ENCODE data around the gene KRTAP10-10.
"Not testable (repeated sequence)": the region's sequence is repeated elsewhere in the genome, so short reads cannot be mapped to it uniquely, and the experiment has no call there.

The KRTAP10-10 gene

DNA sequence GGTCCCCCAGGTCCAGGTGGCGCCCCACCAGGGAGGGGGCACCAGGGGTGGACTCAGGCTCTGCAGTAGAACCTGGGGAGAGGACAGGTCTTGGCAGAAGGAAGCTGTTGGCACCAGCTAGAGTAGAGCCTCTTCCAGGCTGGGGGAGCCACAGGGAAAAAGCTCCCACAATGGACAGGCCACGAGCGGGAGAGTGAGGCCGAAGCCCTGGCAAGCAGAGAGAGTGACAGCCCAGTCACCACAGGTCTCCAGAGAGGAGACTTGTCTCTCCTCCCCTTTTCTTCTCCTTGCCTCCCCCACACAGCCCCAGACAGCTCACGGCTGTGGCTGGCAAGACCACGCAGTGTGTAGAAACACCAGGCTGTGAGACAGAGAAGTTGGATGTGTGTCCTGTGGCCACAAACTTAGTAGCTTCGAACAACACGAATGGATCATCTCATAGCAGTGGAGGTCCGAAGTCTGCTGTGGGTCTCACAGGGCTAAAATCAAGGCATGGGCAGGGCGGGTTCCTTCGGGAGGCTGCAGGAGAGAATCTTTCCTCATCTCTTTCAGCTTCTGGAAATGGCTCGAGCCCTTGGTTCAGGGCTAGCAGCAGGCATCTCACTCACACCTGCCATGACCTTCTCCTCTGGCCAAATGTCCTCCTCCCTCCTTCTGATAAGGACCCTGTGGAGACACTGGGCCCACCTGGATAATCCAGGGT is 14.0 kb downstream of the KRTAP10-10 start:
- no peak for DNase-seq (ENCODE audit: low read depth)

GRCh38 chr21:44653123-44653522 is 16.0 kb downstream of the KRTAP10-10 start:
- no peak for DNase-seq (ENCODE audit: low read depth)

DNA sequence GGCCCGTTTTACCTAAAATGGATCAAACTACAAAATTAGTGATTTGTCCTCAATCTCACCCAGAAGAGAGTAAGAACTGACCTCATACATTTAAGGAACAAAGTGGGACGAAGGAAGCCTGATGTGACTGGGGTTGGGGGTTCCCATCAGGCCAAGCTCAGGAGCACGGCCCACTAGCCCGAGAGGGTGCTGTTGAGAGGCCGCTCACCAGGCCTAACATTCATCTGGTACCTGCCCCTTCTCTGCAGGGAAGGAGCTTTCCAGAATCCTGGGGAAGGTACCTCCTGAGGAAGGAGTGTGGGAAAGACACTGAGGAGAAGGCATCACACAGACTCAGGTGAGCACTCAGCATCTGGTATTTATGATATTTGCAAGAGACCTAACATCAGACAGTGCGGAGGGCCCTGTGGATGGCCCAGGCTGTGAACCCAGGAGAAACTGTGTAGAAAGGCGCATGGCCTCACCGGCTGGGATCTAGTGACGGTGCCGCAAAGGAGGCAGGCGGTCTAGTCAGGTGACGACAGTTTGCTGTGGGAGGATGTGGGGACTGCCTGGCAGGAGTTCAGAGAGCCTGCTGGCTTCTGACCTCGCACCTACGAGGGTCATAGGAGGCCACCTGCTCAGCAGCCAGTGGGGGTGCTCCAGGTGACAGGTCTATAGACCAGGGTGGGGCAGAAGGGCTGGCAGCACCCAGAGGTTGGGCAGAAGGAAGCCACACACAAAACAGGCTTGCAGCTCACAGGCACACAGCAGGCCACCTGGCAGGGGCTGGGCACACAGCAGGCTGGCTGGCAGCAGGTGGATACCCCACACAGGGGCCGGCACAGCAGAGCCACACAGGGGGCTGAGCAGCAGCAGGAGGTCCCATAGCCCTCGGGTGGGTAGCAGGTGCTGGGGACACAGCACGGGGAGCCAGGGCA is 16.8 kb downstream of the KRTAP10-10 start:
- DNase-seq (ENCODE audit: low read depth) = no peak

- DNase-seq (ENCODE audit: low read depth) = no peak
These were observed 17.5 kb downstream of the KRTAP10-10 start, which contains the start of gene KRTAP12-4 for GRCh38 chr21:44654576-44655175. Gene KRTAP12-4 (minus strand): TSS chr21:44654659. CDS start chr21:44654614, 45 bp downstream.

DNA sequence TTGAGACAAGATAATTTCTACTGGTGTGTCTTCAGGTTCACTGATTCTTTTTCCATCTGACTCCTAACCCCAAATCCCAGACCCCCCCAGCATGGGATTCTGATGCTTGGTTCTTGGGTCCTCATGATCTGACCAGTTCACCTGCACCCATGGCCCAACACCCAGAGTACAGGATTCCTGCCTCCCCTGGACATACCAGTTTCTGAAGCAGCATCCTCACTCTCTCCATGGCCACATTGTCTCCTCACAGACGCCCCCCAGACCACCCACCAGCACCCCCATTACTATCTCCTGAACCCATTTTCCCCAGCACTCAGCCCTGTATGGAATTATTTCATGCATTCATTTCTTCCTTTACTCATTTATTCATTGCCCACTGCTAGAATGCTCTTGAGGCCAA is 19.7 kb downstream of the KRTAP10-10 start:
- DNase-seq (ENCODE audit: low read depth) = no peak

GRCh38 chr21:44657635-44658540 is 20.7 kb downstream of the KRTAP10-10 start, which contains the start of gene KRTAP12-3:
Gene KRTAP12-3 (plus strand): TSS chr21:44657932. CDS start chr21:44657980, 48 bp downstream.
- no peak for DNase-seq (ENCODE audit: low read depth)

- no peak for DNase-seq (ENCODE audit: low read depth)
These were observed 21.4 kb downstream of the KRTAP10-10 start for GRCh38 chr21:44658541-44658910.

GRCh38 chr21:44658913-44659595 is 21.9 kb downstream of the KRTAP10-10 start:
- no peak for DNase-seq (ENCODE audit: low read depth)

GRCh38 chr21:44661567-44661966 is 24.4 kb downstream of the KRTAP10-10 start:
- DNase-seq (ENCODE audit: low read depth) = not testable (repeated sequence)

GRCh38 chr21:44664691-44665090 is 27.5 kb downstream of the KRTAP10-10 start:
- no peak for DNase-seq (ENCODE audit: low read depth)

GRCh38 chr21:44666401-44667320 is 29.5 kb downstream of the KRTAP10-10 start, which contains the start of gene KRTAP12-2:
Gene KRTAP12-2 (minus strand): TSS chr21:44666927. CDS start chr21:44666886, 41 bp downstream.
- no peak for DNase-seq (ENCODE audit: low read depth)

- no peak for DNase-seq (ENCODE audit: low read depth)
These were observed 30.5 kb downstream of the KRTAP10-10 start for GRCh38 chr21:44667612-44668011.

GRCh38 chr21:44670642-44671432 is 33.7 kb downstream of the KRTAP10-10 start:
- no peak for DNase-seq (ENCODE audit: low read depth)

DNA sequence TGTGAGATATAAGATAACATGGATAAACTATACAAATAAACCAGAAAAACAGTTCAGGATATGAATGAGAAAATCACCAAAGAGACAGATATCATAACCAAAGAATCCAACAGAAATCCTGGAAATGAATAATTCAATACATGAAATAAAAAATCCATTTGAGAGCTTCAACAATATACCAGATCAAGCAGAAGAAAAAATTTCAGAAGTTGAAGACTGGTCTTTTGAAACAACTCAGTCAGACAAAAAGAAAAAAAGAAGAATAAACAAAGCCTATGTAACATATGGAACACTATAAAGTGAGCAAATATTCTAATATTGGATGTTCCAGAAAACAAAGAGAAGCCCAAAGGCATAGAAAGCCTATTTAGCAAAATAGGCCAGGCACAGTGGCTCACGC is 34.8 kb downstream of the KRTAP10-10 start:
- DNase-seq (ENCODE audit: low read depth) = no peak

DNA sequence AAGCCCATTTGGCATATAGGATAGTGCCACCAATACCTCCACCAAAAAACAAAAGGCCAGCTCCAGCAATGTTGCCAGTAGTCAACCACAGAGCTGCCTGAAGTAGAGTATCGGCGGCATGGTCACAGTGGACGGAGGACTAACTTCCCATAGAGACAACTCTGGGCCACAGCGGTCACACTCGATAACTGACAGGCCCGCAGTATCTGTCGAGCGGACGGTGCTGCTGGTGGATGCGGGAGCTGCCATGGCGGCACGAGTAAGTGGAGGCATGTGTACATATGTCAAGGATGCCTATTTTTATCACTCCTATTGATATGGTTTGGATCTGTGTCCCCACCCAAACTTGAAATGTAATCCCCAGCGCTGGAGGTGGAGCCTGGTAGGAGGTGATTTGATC is 40.7 kb downstream of the KRTAP10-10 start:
- DNase-seq (ENCODE audit: low read depth) = no peak

DNA sequence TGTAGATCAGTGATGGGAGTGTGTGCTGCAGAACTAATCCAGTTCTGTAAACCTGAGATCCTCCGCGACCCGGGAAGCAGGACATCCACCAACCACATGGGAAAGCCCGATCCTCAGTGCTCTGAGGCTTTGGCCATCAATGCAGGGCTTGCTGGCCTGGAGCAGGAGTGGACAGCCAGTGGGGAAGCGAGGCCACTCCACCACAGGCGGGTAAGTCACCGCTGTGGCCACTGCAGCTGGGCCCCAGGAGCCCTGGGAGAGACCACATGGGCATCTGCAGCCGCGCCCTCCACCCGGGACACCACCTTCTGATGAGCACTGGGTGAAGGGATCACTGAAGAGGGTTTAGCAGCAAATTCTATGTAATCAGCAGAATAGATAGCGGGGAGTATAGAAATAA is 44.0 kb downstream of the KRTAP10-10 start:
- DNase-seq (ENCODE audit: low read depth) = no peak

DNA sequence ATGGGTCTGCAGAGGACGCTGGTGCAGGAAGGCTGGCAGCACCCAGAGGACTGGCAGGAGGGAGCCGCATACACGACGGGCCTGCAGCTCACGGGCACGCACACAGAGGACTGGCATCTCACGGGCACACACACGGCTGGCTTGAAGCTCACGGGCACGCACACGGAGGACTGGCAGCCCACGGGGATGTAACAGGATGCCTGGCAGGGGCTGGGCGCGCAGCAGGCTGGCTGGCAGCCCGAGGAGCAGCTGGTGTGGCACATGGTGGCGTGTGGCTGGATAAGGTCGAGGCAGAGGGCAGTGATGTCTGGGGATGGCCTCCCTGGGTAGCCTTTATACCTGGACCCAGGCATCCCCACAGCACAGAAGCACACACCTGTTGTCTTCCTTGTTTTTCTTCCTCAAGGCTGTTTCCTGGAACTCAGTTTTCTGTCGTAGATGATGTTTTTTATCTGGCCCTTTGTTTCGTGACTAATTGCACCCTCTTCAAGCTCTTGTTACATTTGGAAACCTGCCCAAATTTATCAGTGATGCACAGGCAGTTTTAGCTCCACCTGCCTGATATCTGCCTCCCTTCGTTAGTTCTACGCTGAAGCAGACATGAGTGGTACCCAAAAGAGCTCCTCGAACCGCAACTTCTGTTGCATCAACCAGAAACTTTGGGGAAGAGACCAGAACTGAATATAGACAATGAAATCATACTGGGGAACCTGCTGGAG is 44.9 kb downstream of the KRTAP10-10 start, which contains the start of gene KRTAP12-1:
Gene KRTAP12-1 (minus strand): TSS at position 303 of the 719 bp plus-strand sequence. CDS start 40 bp downstream, at position 263.
- DNase-seq (ENCODE audit: low read depth) = no peak

DNA sequence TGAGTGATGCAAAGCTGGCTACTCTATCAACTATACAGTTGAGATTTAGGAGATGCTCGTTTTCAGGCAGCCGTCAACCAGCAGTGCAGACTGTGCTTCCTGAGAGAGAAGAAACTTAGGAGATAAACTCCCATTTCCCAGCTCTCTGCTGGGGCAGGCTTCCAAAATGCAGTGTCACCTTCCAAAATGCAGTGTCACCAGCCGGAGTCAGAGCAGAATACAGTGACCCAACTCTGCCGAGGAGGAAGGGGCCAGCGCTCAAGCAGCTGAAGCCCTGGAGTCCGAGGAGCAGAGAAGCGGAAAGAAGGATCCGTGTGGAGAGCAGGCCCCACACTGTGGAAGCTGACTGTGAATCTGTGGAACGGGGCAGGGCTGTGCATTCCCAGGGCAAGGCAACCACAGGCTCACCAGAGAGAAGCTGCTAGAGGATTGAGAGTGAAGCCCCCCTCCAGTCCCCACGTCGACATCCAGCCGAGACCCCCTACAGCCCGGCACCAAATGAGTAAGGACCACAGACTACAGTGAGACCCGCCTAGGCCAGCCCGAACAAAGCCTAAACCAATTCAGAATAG is 45.5 kb downstream of the KRTAP10-10 start:
- no peak for DNase-seq (ENCODE audit: low read depth)
